CD4-positive, alpha-beta T cell treated with Interleukin-15 for 1 hour (primary cell): ENCODE results near the gene GALNT7.
"Not testable (repeated sequence)": the region's sequence is repeated elsewhere in the genome, so short reads cannot be mapped to it uniquely, and the experiment has no call there.

ENCODE experiments used
- DNase-seq: peaks from one replicate; pipeline ENCODE4 v3.0.0-alpha.2; 2020

GALNT7 gene

DNA sequence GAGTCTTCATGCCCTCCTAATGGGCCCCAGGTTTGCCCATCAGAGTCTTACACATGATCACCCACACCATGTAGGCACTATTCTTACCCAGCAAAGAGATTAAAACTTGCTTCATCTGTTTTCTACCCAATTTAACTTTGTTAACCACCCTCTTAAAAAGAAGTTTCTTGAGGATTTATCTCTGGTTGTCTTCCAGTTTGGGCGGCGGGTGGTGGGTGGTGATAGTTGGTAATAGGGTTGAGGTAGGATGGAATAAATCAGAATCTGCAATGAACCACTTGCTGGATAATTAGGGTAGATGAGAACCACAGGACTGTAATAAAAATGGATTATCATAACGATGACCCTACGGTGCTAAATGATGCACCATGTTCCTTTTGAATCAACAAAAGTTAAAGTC is 30.9 kb downstream of the GALNT7 start:
- no peak for DNase-seq

DNA sequence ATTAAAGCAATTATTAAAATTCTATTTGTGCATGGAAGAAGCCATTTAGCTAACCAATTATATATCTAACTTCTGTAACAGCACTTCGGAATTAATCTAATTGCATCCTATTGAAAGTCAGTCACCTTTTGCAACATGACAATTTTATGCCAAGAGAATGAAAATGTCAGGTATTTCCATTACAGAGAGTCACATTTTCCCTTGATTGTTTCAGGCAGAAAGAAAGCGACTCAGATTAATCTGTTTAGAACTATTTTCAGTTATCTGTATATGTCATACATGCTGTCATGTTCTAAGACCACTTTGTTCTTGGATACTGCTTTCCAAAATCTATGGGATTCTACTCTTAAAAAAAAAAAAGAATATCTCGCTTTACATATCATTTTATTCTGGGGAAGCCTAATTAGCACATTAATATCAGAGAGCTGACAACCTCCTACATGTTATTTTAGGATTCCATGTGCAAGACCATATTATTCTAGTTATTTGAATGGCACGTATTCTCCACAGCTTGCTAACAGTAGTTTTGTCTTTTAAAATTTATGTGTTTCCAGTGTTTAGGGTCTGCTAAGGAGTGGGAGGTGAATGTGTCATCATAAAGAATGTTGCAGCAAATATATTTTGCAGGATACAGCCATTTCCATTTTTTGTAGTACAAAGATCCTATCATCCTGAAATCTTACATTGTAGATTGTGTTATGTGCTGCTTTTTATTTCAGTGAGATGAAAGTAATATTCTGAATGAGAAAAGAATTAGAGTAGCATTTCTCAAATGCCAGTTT is 31.7 kb downstream of the GALNT7 start:
- no peak for DNase-seq

DNA sequence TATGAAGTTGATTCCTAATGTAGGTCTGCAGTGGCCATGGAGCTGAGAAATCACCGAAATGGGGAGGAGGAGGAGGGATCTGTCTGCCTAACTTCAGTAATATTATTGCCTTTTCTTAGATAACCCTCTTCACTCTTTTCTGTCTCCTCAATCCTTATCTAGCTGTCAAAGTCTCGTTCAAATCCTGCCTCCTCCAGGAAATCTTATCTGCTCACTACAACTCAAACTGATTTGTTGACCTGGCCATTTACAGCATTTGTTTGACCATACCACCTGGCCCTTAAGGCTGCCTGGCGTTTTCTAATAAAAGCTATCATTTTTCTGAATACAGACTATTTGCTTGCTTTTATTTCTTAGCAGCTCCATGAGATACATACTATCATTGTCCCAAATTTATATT is 33.8 kb downstream of the GALNT7 start:
- no peak for DNase-seq

DNA sequence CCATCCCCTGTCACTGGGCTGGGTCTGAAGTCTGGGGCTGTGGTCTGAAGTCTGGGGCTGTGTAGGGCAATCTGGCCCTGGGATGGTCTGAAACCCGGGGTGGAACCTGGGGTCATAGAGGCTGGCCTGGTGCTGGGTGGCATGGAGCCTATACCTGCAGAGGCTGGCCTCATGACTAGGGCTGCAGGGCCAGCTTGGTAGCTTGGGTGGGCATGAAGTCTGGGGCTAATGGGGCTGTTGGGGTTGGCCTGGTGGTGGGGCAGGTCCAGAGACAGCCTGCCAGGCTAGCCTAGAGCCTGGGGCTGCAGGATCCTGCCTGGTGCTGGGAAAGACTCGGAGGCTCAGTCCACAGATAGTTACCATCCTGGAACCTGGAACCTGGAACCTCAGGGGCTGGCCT is 37.0 kb downstream of the GALNT7 start:
- no peak for DNase-seq

DNA sequence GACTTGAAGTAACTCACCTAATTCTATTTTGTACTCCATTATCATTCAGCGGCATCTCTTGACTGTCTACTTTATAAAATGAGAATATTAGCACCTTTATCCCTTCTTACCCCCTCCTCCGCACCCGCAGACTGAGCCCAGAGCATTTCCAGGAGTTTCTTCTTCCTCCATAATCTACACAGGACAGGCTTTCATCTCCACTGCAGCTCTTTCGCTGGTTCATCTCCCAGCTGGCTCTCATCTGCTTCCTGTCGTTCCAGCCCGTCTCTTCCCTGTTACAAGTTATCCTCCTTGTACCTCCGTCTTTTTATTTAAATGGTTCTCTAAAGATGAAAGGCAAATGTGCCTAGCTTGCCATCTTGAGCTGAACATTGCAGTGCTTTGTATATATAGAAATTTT is 39.8 kb downstream of the GALNT7 start:
- no peak for DNase-seq

DNA sequence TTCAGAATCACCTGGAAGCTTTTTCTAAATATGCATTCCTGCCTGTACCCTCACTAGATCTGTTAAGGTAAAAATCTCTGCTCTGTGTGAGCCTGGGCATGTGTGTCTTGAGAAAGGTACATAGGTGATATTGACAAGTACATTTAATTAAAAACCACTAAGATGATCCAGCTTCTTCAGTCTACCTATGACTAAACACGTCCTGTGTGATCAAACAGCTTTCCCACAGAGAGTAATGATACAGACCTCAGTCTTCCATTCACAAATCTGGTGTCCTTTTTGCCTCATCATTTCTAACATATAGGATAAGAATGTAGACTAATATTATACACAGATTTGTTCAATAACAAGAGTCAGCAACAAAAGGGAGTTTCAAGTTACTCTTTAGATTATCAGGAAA is 42.6 kb downstream of the GALNT7 start:
- no peak for DNase-seq

DNA sequence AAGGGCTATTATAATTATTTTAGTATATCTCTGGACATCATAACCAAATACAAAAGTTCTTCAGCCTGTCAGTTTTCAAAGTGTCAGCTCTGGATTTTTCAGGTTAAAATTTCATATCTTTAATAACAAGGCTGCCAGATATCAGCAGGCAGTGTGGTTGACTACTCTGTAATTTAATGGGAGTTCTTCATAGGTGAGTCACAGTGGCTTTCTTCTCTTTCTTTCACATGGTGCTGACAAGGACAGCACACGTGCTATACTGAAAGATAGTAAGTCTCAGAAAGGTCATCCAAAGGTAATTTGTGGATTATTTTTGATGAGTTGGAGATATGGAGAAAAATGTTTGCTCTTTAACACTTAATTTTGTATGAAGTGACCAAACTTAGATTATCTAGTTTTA is 43.2 kb downstream of the GALNT7 start:
- DNase-seq, result no peak

DNA sequence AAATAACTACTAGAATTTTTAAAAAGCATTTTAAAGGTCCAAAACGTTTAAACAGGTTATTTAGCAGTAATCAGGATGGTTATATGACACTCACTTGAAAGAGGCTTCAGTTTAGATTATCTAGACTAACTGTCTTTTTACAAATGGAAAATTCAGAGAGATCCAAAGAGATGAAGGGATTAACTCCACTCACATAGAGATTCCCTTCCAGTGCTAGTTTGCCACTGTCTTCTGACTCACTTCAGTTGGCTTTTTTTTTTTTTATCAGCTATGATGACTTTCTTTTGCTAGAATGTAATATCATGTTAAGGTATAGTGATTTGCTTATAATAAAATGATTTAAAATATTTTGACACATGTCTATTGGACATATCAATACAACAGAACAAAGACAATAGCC is 43.8 kb downstream of the GALNT7 start:
- no peak for DNase-seq

DNA sequence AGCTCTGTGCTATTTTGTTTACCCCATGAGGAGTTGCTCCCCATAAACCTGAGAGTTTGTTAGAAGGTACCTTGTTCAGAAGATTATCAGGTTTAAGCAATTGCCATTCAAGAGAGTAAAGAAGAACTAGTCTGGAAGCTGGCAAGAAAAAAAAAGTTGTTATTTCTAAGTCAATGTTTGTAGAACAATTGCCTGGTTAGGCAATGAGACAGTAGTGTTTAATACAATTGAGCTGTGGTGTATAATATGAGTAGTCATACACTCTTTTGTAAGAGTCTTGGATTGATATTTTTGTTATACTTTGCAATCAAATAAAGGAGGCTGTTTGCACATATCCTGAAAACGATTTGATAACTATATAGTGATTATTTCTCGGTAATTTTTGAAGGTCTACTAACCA is 44.7 kb downstream of the GALNT7 start:
- no peak for DNase-seq

DNA sequence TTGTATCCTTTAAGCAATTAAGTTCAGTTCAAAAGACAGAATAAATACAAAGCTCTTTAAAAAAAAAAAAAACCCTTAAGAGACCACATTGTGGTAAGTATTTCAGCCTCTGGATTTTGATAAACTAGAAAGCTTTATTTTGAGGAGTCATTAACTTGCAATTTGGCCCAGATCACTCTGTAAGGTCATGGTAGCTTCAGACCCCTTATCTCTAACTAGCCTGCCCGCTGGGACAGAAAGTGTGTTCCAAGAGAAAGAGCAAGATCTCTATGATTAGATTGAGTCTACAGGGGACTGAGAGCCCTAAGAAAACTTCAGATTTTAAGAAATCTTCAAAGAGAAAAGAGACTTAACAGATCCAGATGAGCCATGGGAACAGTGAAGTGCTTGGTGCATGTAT is 45.6 kb downstream of the GALNT7 start:
- no peak for DNase-seq

DNA sequence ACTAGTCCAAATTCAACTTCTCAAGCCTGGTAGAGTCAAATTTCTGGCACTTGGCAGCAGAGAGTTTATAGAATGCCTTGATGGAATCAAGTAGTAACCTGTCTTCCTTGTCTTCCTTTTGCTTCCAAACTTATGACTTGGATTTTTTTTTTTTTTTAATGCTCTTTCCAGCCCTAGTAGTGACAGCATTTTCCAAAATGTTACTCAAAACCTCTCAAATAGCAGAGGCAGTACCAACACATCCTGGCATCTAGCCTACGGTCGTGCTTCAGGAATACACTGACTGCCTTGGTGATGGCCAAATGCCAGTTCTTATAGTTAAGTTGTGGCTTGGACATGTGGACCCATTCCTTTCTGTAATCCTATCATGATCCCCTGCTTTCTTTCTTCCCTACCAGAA is 46.0 kb downstream of the GALNT7 start:
- no peak for DNase-seq

DNA sequence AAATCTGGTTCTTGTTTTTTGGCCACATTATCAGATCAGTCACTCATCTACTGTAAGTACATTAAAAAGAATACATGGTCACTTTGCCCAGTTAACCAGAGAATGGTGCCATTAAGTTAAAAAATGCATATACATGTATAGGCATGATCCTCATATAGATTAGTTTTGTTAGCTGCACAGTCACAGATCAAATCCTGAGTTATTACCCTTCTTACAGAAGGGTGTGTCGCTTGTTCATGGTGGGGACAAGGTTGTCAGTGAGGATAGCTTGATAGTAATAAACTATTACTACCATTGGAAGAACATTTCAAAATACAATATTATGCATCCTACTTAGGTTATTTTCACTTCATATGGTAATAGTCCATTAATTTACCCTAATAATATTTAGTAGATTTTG is 48.5 kb downstream of the GALNT7 start:
- no peak for DNase-seq

DNA sequence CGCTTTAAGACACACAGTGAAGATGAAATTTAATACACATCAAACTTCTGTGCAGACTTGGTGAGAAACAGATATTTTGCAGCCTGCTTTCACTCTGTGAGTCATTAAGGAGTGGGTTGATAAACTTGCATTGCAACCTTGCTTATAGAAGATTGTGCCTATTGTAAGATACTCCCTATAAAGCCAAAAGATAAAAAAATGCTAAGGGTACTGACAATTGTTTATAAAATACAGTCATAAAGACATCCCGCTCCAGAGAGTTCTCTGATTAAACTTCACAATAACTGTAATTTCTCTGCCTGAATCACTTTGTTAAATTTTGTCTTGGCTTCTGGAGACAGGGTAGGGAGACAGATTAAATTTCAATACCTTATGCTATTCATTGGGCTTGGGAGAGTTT is 49.1 kb downstream of the GALNT7 start:
- DNase-seq, result no peak

DNA sequence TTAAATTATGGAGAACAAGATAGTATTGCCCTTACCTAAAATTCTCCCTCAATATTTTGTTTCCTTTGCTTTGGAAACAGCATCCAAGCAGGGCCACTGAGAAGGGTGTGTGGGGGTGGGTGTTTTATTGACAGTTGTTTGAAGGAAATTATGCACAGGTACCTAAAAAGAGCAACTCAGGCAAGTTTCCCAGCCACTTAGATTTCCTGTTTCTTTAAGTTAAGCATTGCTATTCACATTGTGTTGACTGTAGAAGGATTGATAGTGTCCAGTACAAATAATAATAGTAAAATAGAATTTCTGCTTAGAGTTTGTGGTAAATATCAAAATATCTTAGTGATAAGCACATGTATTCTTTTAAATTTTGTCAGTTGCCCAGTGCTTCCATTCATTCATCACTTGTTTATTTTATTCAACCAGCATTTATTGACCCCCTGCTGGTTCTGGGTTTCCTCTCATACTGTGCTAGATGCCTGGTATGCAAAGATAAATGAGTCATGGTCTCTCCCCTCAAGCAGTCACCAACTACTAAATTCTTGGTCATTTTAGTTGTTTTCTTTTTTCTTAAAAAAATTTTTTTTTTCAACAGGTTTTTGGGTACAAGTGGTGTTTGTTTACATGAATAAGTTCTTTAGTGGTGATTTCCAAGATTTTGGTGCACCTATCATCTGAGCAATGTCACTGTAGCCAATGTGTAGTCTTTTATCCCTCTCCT is 50.0 kb downstream of the GALNT7 start:
- DNase-seq, result no peak

DNA sequence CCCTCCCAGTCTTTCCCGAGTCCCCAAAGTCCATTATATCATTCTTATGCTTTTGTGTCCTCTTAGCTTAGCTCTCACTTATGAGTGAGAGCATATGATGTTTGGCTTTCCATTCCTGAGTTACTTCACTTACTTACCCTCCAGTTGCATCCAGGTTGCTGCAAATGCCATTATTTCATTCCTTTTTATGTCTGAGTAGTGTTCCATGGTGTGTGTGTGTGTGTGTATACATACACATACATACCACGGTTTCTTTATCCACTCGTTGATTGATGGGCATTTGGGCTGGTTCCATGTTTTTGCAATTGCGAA is 50.5 kb downstream of the GALNT7 start:
- DNase-seq, result not testable (repeated sequence)

DNA sequence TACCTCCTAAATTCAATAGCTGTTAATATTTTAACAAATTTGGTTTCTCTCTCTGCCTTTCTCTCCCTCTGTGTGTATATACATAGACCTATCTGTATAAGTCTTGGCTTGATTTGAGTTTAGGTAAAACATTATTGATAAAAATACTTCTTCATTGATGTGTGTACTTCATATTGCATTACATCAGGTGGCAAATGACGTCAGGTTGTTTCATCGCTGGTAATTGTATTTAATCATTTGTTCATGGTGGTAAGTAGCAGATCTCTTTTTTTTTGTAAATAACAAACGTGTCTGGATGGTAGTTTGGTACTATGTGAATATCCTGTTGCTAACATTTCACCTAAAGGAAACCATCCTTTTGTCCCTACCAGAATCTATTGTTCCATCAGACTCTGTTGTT is 55.1 kb downstream of the GALNT7 start:
- no peak for DNase-seq

DNA sequence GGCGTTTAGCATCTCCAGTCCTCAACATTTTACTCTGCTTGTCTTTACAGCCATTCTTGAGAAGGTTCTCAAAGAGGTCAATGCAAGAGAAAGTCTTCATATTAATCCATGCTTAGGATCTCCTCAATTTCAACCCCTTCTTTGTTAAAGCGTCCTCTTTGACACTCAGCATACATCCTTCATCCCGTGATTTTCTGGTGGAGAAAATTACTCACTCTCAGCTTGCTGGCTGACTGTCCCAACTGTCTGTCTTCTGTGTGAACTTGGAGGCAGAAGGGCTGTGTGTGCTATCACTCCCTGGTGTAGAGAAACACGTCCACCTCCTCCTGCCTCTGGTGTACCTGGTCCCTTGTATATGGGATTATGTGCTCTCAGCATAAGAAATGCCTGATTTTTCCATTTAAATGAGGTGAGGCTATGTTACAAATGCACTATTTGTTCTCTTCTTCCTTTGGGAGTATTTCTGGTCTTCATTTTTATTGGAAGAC is 57.8 kb downstream of the GALNT7 start:
- no peak for DNase-seq

DNA sequence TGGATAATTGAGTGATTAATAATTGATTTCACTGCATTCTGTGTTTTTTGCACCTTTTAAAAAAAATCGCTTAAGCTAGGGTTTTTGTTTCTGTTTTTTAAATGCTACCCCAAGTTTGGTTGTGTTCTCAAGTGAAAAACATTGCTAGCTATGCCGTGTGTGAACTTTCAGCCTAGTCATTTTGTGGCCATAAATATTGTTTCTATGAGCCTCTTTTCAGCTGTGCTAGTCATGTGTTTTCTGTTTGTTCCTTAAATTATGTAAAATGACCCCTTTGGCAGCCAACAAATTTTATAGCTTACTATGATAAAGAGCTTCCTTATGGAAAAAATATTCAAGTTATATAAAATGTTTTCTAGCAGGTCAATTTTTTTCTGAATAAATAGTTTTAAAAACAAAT is 59.1 kb downstream of the GALNT7 start:
- DNase-seq, result no peak

DNA sequence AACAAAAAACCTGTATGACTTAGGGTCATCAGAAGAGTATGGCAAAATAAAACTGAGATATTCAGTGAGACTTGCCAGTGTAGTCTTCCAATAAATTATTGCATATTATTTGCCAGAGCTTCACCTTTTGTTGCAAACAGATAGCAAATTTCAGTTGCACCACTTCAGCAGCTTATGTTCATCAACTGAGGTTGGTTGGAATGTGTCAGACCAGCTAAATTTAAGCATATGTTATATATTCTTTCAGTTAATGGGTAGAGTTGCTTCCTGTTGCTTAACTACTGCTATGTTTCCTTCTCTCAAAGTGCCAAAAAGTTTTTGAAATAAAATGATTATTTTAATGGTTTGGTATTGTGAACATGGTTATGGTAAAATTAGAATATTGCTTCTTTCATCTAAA is 61.5 kb downstream of the GALNT7 start:
- no peak for DNase-seq

DNA sequence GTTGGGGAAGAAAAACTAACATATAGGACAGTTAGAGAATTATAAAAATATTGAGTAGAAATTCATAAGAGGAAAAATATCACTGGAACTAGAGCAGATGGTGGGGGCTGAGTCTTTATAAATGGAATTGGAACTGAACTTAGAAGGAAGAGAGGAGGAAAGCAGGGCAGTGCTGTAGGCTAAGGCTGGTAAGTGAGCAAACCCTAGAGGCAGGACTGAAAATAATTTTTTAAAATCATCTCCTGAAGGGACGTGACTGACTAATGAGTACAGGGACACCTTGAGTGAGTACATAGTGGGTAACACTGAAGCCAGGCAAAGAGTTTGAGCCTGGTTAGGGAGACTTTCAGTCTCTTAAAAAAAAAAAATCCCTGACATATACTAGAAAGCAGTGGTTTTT is 63.3 kb downstream of the GALNT7 start:
- DNase-seq, result no peak

DNA sequence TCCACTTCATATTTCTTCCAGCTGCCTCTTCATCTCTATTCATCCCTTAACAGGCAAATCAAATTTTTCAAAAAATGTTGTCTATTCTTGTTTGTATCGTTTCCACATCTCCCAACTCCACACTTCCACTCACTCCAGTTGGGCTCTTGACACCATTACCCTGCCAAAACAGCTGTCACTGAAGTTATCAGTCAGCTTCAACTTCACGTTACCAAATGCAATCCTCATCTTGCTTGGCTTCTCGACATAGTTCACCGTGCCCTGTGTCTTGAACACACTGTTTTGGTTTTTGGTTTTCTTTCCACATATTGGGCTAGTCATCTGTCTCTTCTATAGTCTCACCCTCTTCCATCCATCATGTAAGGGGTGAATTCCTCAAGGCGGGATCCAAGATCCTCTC is 65.2 kb downstream of the GALNT7 start:
- DNase-seq, result no peak

DNA sequence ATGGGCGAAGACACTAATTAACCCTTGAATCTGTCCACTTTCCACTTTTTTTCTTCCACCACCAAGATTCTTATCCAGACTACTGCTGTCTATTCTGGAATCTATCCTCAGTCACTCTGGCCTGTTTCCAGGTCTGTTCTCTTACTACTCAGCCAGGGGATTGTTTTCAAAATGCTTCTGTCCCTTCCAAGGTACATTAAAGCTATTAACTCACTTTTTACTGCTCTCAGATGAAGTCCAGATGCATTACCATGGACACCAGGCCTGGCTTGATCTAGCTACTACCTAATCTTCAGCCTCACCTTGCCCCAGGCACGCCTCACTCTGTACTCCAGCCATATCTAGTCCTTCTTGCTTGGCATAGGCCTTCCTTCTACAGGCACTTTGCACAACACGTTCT is 66.4 kb downstream of the GALNT7 start:
- DNase-seq, result no peak

DNA sequence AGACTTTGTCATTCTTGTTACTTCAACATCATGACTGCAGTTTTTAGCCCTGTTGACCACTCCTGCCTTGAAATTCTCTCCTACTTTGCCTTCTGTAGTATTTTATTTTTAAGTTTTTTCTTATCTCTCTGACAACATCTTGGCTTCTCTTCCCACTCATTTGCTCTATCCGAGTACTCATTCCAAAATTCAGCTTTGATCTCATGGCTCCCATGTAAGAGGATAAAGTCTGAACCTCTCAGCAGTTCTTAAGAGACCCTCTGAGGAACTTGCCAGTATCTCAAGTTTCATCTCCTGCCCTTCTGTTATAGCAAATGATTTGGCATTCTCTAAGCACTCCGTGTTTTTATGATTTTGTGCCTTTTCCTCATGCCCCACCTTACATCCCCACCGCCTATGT is 67.7 kb downstream of the GALNT7 start:
- no peak for DNase-seq

DNA sequence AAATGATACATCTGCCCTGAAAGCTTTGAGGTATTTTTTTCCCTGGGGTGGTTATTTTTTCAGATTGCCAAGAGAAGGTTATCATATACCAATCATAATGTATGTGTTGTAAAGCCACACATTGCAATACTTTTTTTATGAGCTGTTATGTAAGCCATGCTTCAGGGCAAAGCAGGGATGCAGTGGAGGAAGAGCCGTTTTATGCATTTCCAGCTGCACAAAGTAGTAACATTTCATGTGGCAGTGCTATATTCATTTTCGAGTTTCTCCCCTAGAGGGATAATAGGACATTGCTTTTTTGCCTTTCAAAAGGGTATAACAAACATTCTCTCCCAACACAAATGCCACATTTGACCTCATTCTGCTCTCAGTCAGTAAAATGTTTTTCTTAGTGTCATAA is 68.5 kb downstream of the GALNT7 start:
- DNase-seq, result no peak

DNA sequence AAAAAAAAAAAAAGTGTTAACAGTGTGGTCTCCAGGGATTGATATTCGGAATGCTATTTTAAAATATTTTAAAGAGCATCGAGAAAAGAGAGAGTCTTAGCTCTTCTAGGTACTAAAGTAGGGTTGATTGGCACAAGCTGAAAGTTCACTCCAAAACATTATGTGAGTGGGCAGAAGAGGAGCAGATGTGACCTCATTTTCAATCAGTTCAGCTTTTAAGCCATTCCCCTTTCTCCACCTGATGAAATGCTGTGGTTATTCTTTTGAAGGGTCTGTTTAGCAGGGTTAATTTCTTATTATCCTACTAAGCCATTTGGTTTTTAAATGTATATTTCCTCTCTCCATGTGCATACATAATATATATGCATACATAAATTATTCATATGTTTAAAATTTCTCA is 69.2 kb downstream of the GALNT7 start:
- no peak for DNase-seq
